Bronchial epithelial cell (primary cell): ENCODE measurements around the gene KCNJ6. TPM values are rescaled to one million over a fixed set of nuclear protein-coding genes. Genes with fewer than 3 reads are reported as not detected.

Experiments
- DNase-seq: peaks from one replicate; pipeline ENCODE4 v3.0.0-alpha.2; 2010; ENCODE audit warnings: low read depth
- FAIRE-seq: peaks from 2 replicates; lab custom pipeline; 2011; peaks lifted over from hg19 to GRCh38; lab: Jason Lieb, UNC
- H3K27me3 ChIP-seq: 2 replicates; pipeline ENCODE4 v1.5.1; 2011; ENCODE audit warnings: low read length; ENCODE audit not compliant: control insufficient read depth, insufficient read depth
- H3K36me3 ChIP-seq: 2 replicates; pipeline ENCODE4 v1.5.1; 2011; ENCODE audit warnings: low read length; ENCODE audit not compliant: control insufficient read depth, insufficient read depth
- H3K4me3 ChIP-seq: 2 replicates; pipeline ENCODE4 v1.5.1; 2011; ENCODE audit warnings: mild to moderate bottlenecking, low read depth, low read length, control low read depth
- total RNA-seq: library from RNA; depleted of rRNA; stranded (reverse); fragments of >200 nt; gene quantifications from 2 replicates; pipeline ENCODE4 v1.2.1, GENCODE V29; 2014
- TF ChIP-seq, protein P1 (sequence below): IDR thresholded peaks from 2 replicates; pipeline ENCODE4 v1.5.1; 2011; ENCODE audit warnings: mild to moderate bottlenecking, moderate library complexity, low read length, control low read depth, inconsistent platforms; ENCODE audit not compliant: insufficient read depth, severe bottlenecking

The KCNJ6 gene
- total RNA-seq, 1 donor from 2014 or later, result not detected

DNA sequence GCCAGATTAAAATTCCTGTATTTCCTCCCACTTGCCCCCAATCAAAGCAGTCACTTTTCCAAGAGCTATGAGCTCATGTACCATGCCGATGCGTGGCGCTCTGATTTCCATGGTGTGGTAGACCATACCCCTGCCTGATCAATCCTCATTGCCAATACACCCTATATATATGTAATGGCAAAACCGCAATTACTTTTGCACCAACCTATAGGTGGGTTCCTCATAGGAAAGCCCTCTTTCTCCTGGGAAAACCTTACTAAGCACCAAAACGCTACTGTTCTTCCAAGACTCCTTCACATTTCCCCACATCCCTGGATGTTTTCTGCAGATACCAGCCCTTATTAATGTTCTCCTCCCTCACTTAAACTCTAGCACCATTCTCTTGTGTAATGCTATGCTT, 11.0 kb downstream of the KCNJ6 start:
- DNase-seq (no peak), FAIRE-seq (no peak)
- TF ChIP-seq, protein P1, sequence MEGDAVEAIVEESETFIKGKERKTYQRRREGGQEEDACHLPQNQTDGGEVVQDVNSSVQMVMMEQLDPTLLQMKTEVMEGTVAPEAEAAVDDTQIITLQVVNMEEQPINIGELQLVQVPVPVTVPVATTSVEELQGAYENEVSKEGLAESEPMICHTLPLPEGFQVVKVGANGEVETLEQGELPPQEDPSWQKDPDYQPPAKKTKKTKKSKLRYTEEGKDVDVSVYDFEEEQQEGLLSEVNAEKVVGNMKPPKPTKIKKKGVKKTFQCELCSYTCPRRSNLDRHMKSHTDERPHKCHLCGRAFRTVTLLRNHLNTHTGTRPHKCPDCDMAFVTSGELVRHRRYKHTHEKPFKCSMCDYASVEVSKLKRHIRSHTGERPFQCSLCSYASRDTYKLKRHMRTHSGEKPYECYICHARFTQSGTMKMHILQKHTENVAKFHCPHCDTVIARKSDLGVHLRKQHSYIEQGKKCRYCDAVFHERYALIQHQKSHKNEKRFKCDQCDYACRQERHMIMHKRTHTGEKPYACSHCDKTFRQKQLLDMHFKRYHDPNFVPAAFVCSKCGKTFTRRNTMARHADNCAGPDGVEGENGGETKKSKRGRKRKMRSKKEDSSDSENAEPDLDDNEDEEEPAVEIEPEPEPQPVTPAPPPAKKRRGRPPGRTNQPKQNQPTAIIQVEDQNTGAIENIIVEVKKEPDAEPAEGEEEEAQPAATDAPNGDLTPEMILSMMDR, result no peak
- no peaks in the 10 kb centered on the region for H3K27me3 ChIP-seq
- H3K36me3 ChIP-seq, result no peaks in the 10 kb centered on the region
- H3K4me3 ChIP-seq, result no peak overlapping the region

DNA sequence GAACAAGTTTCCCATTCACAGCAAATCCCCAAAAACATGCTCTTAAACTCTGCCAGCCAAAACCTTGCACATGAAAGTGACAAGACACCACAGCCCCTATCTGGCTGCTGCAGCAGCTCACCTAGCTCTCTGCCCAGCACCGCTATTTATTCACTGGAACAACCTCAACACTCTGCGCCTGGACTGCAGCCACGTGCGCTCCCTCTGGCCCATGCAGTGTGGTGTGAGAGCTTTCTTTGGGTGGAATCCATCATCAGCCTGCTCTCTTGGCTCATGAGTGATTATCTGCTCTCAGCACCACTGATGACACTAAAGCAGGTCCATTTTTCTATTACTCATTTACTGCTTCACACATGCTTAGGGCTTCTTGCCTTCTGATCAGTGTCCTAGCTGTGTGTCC, 11.4 kb downstream of the KCNJ6 start:
- DNase-seq (no peak), FAIRE-seq (no peak)
- H3K27me3 ChIP-seq, result no peaks in the 10 kb centered on the region
- TF ChIP-seq, protein P1, result no peak
- no peak overlapping the region for H3K4me3 ChIP-seq
- no peaks in the 10 kb centered on the region for H3K36me3 ChIP-seq

DNA sequence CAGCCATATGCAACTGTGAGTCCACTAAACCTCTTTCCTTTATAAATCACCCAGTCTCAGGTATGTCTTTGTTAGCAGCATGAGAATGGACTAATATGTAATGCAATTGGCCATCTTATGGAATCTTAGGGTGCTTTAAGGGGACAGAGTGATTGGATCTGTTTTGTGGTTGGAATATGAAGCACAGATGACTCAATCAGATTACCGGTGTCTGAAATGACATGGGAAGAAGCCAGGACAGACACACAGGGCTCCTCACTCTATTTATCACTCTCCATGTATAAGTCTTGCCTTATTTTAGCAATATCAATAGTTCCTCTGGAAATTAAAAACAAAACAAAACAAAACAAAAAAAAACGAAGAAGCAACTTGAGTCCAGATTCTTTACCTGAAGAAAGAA, 12.9 kb downstream of the KCNJ6 start:
- Histone ChIP-seq H3K27me3 (no peaks in the 10 kb centered on the region), H3K36me3 (no peaks in the 10 kb centered on the region), H3K4me3 (no peak overlapping the region)
- no peak for DNase-seq
- no peak for FAIRE-seq
- TF ChIP-seq, protein P1, result no peak

DNA sequence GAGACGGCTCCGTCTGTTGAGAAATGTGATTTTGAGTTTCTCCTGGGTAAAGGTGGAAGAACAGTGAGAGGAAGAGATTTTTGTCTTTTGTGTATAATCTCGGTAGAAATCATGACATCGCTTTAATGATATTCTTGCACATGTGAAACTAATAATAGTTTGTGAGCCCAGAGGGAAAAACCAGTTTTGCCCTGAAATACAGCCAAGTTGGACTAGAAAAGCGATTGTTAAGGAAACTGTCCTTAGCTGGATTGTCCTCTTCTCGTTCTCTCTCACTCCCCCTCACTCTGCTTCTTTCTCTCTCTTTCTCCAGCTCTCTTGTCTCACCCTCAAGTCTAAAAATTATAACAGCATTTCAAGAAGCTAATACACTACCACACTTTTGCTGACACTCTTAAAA, 17.1 kb downstream of the KCNJ6 start:
- no peak for FAIRE-seq
- Histone ChIP-seq H3K4me3 (no peak overlapping the region), H3K27me3 (no peaks in the 10 kb centered on the region), H3K36me3 (no peaks in the 10 kb centered on the region)
- TF ChIP-seq, protein P1, result no peak
- DNase-seq, result no peak

DNA sequence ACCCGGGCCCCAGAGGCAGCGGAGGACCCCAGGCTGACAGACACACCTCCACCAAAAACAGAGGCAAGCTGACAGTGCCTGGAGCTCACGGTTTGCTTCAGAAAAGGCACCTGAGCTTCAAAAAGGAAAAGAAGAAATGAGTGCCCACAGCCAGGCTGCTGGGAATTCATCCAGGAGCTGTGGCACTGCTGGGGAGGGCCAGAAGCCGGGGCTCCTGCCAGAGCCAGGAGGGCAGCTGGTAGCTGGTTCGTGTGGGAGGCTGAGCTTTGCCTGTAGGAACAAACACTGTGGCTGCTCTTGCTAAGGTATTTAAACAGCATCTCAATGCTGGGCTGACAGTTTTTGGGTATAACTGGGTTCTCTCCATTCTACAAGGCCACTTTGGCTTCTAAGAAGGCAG, 19.5 kb downstream of the KCNJ6 start:
- no peaks in the 10 kb centered on the region for H3K36me3 ChIP-seq
- DNase-seq (no peak), FAIRE-seq (no peak)
- H3K4me3 ChIP-seq, result no peak overlapping the region
- TF ChIP-seq, protein P1, result no peak
- H3K27me3 ChIP-seq, result no peaks in the 10 kb centered on the region

DNA sequence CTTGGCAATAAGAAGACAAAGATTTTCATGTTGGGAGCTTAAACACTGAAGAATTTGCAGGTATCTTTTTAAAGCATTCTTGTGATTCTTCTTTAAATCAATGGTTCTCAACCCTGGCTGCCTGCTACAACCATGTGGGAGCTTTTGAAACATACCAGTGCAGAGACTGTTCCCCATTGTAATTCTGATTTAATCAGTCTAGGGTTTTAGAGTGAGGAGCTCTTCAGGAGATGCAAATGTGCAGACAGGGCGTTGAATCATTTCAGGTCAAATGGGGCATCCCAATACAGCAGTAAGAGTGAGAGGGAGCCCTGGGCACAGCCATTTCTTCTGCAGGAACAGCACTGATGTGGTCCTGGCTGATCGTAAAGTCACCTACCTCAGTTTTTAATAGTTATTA, 24.3 kb downstream of the KCNJ6 start:
- FAIRE-seq, result no peak
- Histone ChIP-seq H3K36me3 (no peaks in the 10 kb centered on the region), H3K4me3 (no peak overlapping the region), H3K27me3 (no peaks in the 10 kb centered on the region)
- TF ChIP-seq, protein P1, result no peak
- DNase-seq, result no peak
